ENCODE results near the gene PKIG. TPM values are rescaled to one million over a fixed set of nuclear protein-coding genes. Genes with fewer than 3 reads are reported as not detected.

PKIG gene
- total and polyA plus RNA-seq, 2 of the 8 experiments (the other 6 are each of a cell fraction or from before 2014, with no cell fraction given): 26.7 to 34.3 TPM

DNA sequence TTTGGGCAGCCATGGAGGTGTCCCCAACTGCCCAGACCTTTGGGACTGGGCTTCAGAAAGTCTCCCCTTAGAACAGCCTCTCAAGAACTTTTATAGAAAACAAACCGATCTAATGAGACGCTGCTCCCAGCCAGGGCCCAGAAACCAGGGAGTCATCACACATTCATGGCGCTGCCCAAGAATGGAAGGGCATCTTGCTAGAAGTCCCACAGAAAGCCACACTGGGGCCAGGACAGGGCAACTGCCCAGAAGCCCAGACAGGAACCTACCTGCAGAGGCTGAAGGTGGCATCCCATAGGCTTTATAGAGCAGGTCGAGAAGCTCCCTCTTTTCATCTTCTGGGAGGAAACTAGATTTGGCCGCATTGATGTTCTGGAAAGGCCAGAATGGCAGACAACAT lies 37.7 kb downstream of the PKIG start:
- no peak overlapping the region for H3K23ac ChIP-seq (ENCODE audit: insufficient read length)
- no peak overlapping the region for H2BK12ac ChIP-seq (ENCODE audit: low read depth, low read length)
- no peak overlapping the region for H2BK5ac ChIP-seq (ENCODE audit: low read depth, low read length)
- peaks cover 0 to 3% (median 1%) of the 10 kb centered on the region in 4 experiments; a peak in 3 of 7 replicates for H3K27me3 ChIP-seq (replicated peaks in 1 of 4; ENCODE audit: control insufficient read depth in 3 of 4, extremely low read depth in 1 of 4, insufficient read depth in 3 of 4, low read length in 3 of 4)
- ChIA-PET CTCF (ENCODE audit: partially characterized antibody) (no interaction called here), POLR2A (ENCODE audit: partially characterized antibody) (no interaction called here)
- no peaks in the 10 kb centered on the region for H3K23me2 ChIP-seq (ENCODE audit: low read depth, low read length)
- H3K79me2 ChIP-seq (ENCODE audit: control insufficient read depth in 1 of 2, insufficient read depth in 2 of 2, low read length in 2 of 2): no peaks in the 10 kb centered on the region
- no peak overlapping the region for H3K18ac ChIP-seq (ENCODE audit: extremely low read depth, low read length)
- no peak overlapping the region for H4K8ac ChIP-seq (ENCODE audit: extremely low read depth, insufficient read depth, low read length)
- no peak overlapping the region for H2AK5ac ChIP-seq (ENCODE audit: low read depth, low read length)
- no peak overlapping the region for H3K4ac ChIP-seq (replicated peaks; ENCODE audit: insufficient read length, low read depth, low read length)
- no peak overlapping the region for H4K91ac ChIP-seq (replicated peaks; ENCODE audit: insufficient read length, low read length)
- FAIRE-seq: no peak
- no peak overlapping the region for H2BK15ac ChIP-seq (ENCODE audit: low read length)
- no peak overlapping the region for H3K4me3 ChIP-seq (ENCODE audit: extremely low read depth in 1 of 4, insufficient read depth in 2 of 4, low read depth in 3 of 4, low read length in 4 of 4)
- no peak overlapping the region for H4K5ac ChIP-seq (ENCODE audit: insufficient read length, low read depth, low read length)
- no peak overlapping the region for H3K4me2 ChIP-seq (ENCODE audit: insufficient read depth in 1 of 2, low read depth in 2 of 2, low read length in 2 of 2)
- H3K9ac ChIP-seq (replicated peaks in 1 of 4; ENCODE audit: extremely low read depth in 1 of 4, low read depth in 3 of 4, low read length in 3 of 4): no peak overlapping the region
- H3K4me1 ChIP-seq (replicated peaks in 1 of 4; ENCODE audit: control insufficient read depth in 3 of 4, insufficient read depth in 4 of 4, low read length in 3 of 4): peaks cover 0 to 27% (median 14%) of the 10 kb centered on the region in 4 experiments; a peak in 6 of 7 replicates
- H2BK20ac ChIP-seq (ENCODE audit: low read length): no peak overlapping the region
- TF ChIP-seq SP1 (IDR thresholded peaks at IDR 0.05; ENCODE audit: low read depth, low read length) (no peak), PHF8 (conservative IDR thresholded peaks at IDR 0.05; ENCODE audit: low read depth, low read length) (no peak), CEBPB (IDR thresholded peaks at IDR 0.05; ENCODE audit: low read depth, low read length) (no peak), ATF3 (IDR thresholded peaks at IDR 0.05; ENCODE audit: insufficient read depth, low read depth, low read length) (no peak), CREB1 (IDR thresholded peaks at IDR 0.05) (no peak), TBP (IDR thresholded peaks at IDR 0.05; ENCODE audit: low read depth, low read length) (no peak), RFX5 (IDR thresholded peaks at IDR 0.05; ENCODE audit: borderline replicate concordance, low read depth, low read length) (no peak), SP4 (IDR thresholded peaks at IDR 0.05; ENCODE audit: low read length) (no peak), RAD21 (IDR thresholded peaks at IDR 0.05 in 1 of 2, conservative IDR thresholded peaks at IDR 0.05 in 1 of 2; ENCODE audit: low read depth in 2 of 2, low read length in 2 of 2) (no peak), JUN (IDR thresholded peaks at IDR 0.05; ENCODE audit: low read depth, low read length) (no peak), BRCA1 (IDR thresholded peaks at IDR 0.05; ENCODE audit: low read depth, low read length) (no peak), E2F6 (IDR thresholded peaks at IDR 0.05) (no peak), BCL11A (IDR thresholded peaks at IDR 0.05; ENCODE audit: low read depth in 2 of 2, low read length in 2 of 2) (no peak), EP300 (IDR thresholded peaks at IDR 0.05; ENCODE audit: borderline replicate concordance in 1 of 2, low read depth in 2 of 2, low read length in 2 of 2) (no peak)
- 93% methylated on average over 5 of the region's 5 CpGs; no CpG with 5 or more reads in 1 of the 2 experiments for WGBS, 2 experiments (ENCODE audit: extremely low coverage in 1 of 2, insufficient coverage in 1 of 2, insufficient read length in 1 of 2, insufficient replicate concordance in 2 of 2, low coverage in 1 of 2, low lambda C conversion rate in 2 of 2, missing lambda C conversion rate in 1 of 2)
- DNase-seq (ENCODE audit: low read depth in 1 of 2, low spot score in 2 of 2): no peak
- H3K56ac ChIP-seq (replicated peaks; ENCODE audit: insufficient read length, low read depth, low read length): no peak overlapping the region
- H3K79me1 ChIP-seq (ENCODE audit: low read depth, low read length): no peaks in the 10 kb centered on the region
- peaks cover 3 to 10% (median 6%) of the 10 kb centered on the region in 4 experiments; a peak in 5 of 8 replicates for H3K36me3 ChIP-seq (ENCODE audit: control insufficient read depth in 2 of 4, insufficient read depth in 4 of 4, low read length in 3 of 4)
- no peaks in the 10 kb centered on the region for H3K9me3 ChIP-seq (ENCODE audit: insufficient read depth in 2 of 2, low read depth in 1 of 2, low read length in 1 of 2)
- H2AFZ ChIP-seq (ENCODE audit: low read length): no peak overlapping the region
- peaks cover 3 to 9% of the 10 kb centered on the region in 2 experiments for H4K20me1 ChIP-seq (replicated peaks in 1 of 2; ENCODE audit: control insufficient read depth in 1 of 2, insufficient read depth in 2 of 2, low read length in 2 of 2)
- H2BK120ac ChIP-seq (replicated peaks; ENCODE audit: low read depth, low read length): no peak overlapping the region
- H3K14ac ChIP-seq (ENCODE audit: insufficient read length): no peak overlapping the region
- no peak overlapping the region for H3K27ac ChIP-seq (ENCODE audit: low read depth, low read length)
